MCF 10A (cell line): ENCODE measurements around the gene GLS. TPM values are rescaled to one million over a fixed set of nuclear protein-coding genes. Genes with fewer than 3 reads are reported as not detected.
A peak's percentile ranks its signal among the peaks of the same experiment; 100 is the strongest.
"Not testable (repeated sequence)": the region's sequence is repeated elsewhere in the genome, so short reads cannot be mapped to it uniquely, and the experiment has no call there.

Experiments used
- BruUV-seq: library from RNA; stranded (reverse); fragments of 400-500 nt; replicated peaks from 2 replicates; lab custom pipeline; 2021; lab: Mats Ljungman, UMichigan
- CTCF ChIA-PET: fragments of 300-600 bp; sonication (Branson Sonifier 250); formaldehyde crosslinking; extraction: SDS; loops from one replicate; lab custom pipeline; 2021; ENCODE audit warnings: antibody characterized with exemption, inconsistent platforms; lab: Yijun Ruan, JAX
- POLR2A ChIA-PET: fragments of 300-600, 350-650 bp; sonication (Branson Sonifier 250); formaldehyde crosslinking; extraction: SDS; loops from one replicate; lab custom pipeline; 2020; ENCODE audit warnings: antibody characterized with exemption, inconsistent platforms; lab: Yijun Ruan, JAX
- DNase-seq: peaks from one replicate; pipeline ENCODE4 v3.0.0-alpha.2; 2018; ENCODE audit not compliant: unreplicated experiment
- H3K27ac Mint-ChIP-seq: one replicate; pipeline ENCODE4 v1.8.0; 2022; ENCODE audit warnings: mild to moderate bottlenecking, low read depth, mixed read lengths; ENCODE audit not compliant: unreplicated experiment
- H3K27me3 Mint-ChIP-seq: one replicate; pipeline ENCODE4 v1.8.0; 2022; ENCODE audit warnings: mixed read lengths; ENCODE audit not compliant: insufficient read depth, unreplicated experiment
- H3K36me3 Mint-ChIP-seq: one replicate; pipeline ENCODE4 v1.8.0; 2022; ENCODE audit warnings: mild to moderate bottlenecking, moderate library complexity, mixed read lengths; ENCODE audit not compliant: insufficient read depth, unreplicated experiment
- H3K4me1 Mint-ChIP-seq: one replicate; pipeline ENCODE4 v1.8.0; 2022; ENCODE audit warnings: mixed read lengths; ENCODE audit not compliant: insufficient read depth, unreplicated experiment
- H3K4me3 Mint-ChIP-seq: one replicate; pipeline ENCODE4 v1.8.0; 2022; ENCODE audit warnings: mild to moderate bottlenecking, moderate library complexity, mixed read lengths; ENCODE audit not compliant: unreplicated experiment
- H3K9me3 Mint-ChIP-seq: one replicate; pipeline ENCODE4 v1.8.0; 2022; ENCODE audit warnings: mixed read lengths; ENCODE audit not compliant: unreplicated experiment
- intact Hi-C: fragments of 100-400 bp; cut with micrococcal nuclease; formaldehyde crosslinking; loops from 2 replicates; pipeline ENCODE4 v1.14.1; 2022
- total RNA-seq: library from RNA; stranded (reverse); gene quantifications from 2 replicates; pipeline ENCODE4 v1.2.3, GENCODE V29; 2022
- TF ChIP-seq, protein P1 (sequence below): fragments of 200-600 bp; IDR thresholded peaks from one replicate; pipeline ENCODE4 v1.8.0; 2022; ENCODE audit warnings: antibody characterized with exemption, mild to moderate bottlenecking; ENCODE audit not compliant: unreplicated experiment

Gene GLS
- total RNA-seq, 1 experiment from 2014 or later, result 121 TPM

DNA sequence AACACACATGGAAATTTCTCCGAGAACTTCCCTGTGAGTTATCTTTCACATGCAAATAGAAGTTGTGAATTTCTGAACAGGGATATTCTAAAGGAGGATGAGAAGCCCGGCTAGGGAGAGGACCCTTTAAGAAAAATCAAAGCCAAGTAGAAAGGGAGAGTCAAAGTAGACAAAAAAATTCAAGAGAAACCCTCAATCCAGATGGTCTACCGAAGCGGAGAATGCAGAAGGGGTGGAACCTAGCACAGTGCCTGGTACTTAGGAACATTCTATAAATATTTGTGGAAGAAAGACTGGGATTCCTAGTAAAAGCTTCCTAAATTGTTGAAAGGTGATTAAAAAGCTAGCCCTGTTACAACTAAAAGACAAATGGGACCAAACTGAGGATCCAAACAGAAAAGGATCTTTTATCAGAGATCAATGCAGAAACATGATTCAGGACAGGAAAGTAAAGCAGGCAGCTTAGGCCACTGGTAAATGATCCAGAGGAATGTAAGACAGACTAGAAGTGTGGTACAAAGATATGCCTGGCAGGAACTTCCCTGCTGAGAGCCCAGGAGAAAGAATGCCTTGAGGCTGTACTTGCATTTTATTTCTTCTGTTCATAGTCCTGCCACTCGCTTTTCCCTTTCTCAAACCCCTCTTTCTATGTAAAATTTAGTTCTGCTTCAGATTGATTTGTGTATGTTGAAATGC is 19.5 kb upstream of the GLS start:
- H3K27ac Mint-ChIP-seq, result no peak overlapping the region
- no peak overlapping the region for H3K4me3 Mint-ChIP-seq
- no TSS peak for BruUV-seq
- TF ChIP-seq, protein P1, sequence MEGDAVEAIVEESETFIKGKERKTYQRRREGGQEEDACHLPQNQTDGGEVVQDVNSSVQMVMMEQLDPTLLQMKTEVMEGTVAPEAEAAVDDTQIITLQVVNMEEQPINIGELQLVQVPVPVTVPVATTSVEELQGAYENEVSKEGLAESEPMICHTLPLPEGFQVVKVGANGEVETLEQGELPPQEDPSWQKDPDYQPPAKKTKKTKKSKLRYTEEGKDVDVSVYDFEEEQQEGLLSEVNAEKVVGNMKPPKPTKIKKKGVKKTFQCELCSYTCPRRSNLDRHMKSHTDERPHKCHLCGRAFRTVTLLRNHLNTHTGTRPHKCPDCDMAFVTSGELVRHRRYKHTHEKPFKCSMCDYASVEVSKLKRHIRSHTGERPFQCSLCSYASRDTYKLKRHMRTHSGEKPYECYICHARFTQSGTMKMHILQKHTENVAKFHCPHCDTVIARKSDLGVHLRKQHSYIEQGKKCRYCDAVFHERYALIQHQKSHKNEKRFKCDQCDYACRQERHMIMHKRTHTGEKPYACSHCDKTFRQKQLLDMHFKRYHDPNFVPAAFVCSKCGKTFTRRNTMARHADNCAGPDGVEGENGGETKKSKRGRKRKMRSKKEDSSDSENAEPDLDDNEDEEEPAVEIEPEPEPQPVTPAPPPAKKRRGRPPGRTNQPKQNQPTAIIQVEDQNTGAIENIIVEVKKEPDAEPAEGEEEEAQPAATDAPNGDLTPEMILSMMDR, result no peak
- DNase-seq, result no peak
- intact Hi-C loops, result no loop called here
- no peaks in the 10 kb centered on the region for H3K36me3 Mint-ChIP-seq
- CTCF ChIA-PET, result interaction anchor here (0.6 to 0.7 kb wide), 3 partner anchors 77 to 1574 kb away, joined by 3 to 6 read pairs (median 3); no protein-coding TSS in a partner anchor
- H3K9me3 Mint-ChIP-seq, result no peaks in the 10 kb centered on the region
- H3K4me1 Mint-ChIP-seq, result peaks cover 30% of the 10 kb centered on the region
- no peaks in the 10 kb centered on the region for H3K27me3 Mint-ChIP-seq
- POLR2A ChIA-PET, result interaction anchor here (0.8 to 1.0 kb wide), 2 partner anchors 23 to 167 kb away, joined by 3 read pairs; no protein-coding TSS in a partner anchor

DNA sequence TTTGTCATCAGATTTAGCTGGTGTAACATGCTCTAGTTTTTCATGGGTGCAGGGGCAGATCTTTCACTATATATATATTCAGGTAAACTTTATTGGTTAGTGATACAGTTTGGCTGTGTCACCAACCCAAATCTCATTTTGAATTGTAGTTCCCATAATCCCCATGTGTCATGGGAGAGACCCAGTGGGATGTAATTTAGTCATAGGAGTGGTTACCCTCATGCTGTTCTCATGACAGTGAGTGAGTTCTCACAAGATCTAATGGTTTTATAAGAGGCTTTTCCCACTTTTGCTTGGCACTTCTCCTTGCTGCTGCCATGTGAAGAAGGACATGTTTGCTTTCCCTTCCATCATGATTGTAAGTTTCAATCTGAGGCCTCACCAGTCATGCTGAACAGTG is 18.5 kb upstream of the GLS start:
- DNase-seq, intact Hi-C loops, H3K27me3 Mint-ChIP-seq, BruUV-seq, H3K36me3 Mint-ChIP-seq, H3K4me3 Mint-ChIP-seq, H3K9me3 Mint-ChIP-seq: not testable (repeated sequence)
- ChIA-PET POLR2A (interaction anchor here (0.8 to 1.3 kb wide), 5 partner anchors 18 to 28 kb away, joined by 3 to 4 read pairs (median 3); partner anchors contain the start of gene GLS), CTCF (interaction anchor here (0.7 to 1.6 kb wide), 3 partner anchors 12 to 1575 kb away, joined by 3 to 9 read pairs (median 6); no protein-coding TSS in a partner anchor)
- Mint-ChIP-seq H3K27ac (peak overlapping the region; percentile 59), H3K4me1 (peaks cover 30% of the 10 kb centered on the region)

DNA sequence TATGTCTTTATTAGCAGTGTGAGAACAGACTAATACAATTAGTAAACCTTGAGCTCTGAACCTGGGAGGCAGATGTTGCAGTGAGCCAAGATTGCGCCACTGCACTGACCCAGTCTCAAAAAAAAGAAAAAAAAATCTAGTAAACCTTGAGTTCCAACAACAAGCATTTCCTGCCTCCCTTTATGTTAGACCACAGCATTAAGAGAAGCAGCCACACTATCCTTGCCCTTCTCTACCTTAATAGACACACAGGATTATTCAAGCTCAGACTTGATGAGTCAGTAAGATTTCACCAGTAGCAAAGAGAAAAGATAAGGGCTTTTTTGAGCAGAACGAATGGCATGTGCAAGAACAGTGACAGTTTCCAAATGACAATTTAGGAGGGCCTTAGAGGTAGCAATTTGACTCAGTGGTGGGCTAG is 18.0 kb upstream of the GLS start:
- DNase-seq, result peak; percentile 21
- ChIA-PET CTCF (interaction anchor here (0.7 to 1.6 kb wide), 3 partner anchors 12 to 858 kb away, joined by 3 to 9 read pairs (median 4); no protein-coding TSS in a partner anchor), POLR2A (interaction anchor here (0.8 to 1.3 kb wide), 4 partner anchors 18 to 28 kb away, joined by 3 to 4 read pairs (median 3); partner anchors contain the start of gene GLS)
- H3K4me3 Mint-ChIP-seq, result no peak overlapping the region
- H3K4me1 Mint-ChIP-seq, result peaks cover 30% of the 10 kb centered on the region
- H3K27ac Mint-ChIP-seq, result peak overlapping the region; percentile 59
- H3K36me3 Mint-ChIP-seq, result no peaks in the 10 kb centered on the region
- H3K9me3 Mint-ChIP-seq, result no peaks in the 10 kb centered on the region
- BruUV-seq, result no TSS peak
- TF ChIP-seq, protein P1, result no peak
- intact Hi-C loops, result no loop called here
- no peaks in the 10 kb centered on the region for H3K27me3 Mint-ChIP-seq

DNA sequence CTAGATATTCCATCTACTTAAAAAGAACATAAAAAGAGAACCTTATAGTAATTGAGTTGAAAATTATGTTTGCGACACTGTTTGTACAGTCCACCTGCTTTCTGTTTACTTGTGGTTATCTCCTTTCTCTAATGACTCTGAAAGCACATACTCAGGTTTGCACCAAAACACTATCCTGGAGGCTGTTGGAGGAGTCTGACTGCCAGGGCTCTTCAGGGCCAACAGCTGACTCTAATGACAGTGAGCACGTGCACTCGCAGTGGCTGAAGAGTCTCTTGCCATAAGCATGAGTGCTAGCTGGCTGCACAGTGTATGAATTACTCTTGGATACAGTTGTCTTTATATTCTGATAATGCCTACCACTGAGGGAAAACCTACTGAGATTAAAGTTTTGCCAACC is 16.7 kb upstream of the GLS start:
- H3K9me3 Mint-ChIP-seq, result no peaks in the 10 kb centered on the region
- no peak overlapping the region for H3K27ac Mint-ChIP-seq
- H3K27me3 Mint-ChIP-seq, result no peaks in the 10 kb centered on the region
- ChIA-PET CTCF (interaction anchor here (0.6 to 1.9 kb wide), 2 partner anchors 13 to 128 kb away, joined by 3 to 6 read pairs; no protein-coding TSS in a partner anchor), POLR2A (interaction anchor here (0.6 to 1.2 kb wide), 4 partner anchors 16 to 149 kb away, joined by 3 read pairs; no protein-coding TSS in a partner anchor)
- intact Hi-C loops, result no loop called here
- no peaks in the 10 kb centered on the region for H3K36me3 Mint-ChIP-seq
- H3K4me3 Mint-ChIP-seq, result no peak overlapping the region
- TF ChIP-seq, protein P1, result no peak
- BruUV-seq, result no TSS peak
- H3K4me1 Mint-ChIP-seq, result peaks cover 23% of the 10 kb centered on the region
- DNase-seq, result no peak
